HG03139 (cell line): ENCODE measurements around the gene KIAA0753.

Source experiments
- ATAC-seq: cut with Tn5 transposase; IDR thresholded peaks from one replicate; pipeline ENCODE4 v1.9.1; 2021; ENCODE audit not compliant: unreplicated experiment

KIAA0753 gene

DNA sequence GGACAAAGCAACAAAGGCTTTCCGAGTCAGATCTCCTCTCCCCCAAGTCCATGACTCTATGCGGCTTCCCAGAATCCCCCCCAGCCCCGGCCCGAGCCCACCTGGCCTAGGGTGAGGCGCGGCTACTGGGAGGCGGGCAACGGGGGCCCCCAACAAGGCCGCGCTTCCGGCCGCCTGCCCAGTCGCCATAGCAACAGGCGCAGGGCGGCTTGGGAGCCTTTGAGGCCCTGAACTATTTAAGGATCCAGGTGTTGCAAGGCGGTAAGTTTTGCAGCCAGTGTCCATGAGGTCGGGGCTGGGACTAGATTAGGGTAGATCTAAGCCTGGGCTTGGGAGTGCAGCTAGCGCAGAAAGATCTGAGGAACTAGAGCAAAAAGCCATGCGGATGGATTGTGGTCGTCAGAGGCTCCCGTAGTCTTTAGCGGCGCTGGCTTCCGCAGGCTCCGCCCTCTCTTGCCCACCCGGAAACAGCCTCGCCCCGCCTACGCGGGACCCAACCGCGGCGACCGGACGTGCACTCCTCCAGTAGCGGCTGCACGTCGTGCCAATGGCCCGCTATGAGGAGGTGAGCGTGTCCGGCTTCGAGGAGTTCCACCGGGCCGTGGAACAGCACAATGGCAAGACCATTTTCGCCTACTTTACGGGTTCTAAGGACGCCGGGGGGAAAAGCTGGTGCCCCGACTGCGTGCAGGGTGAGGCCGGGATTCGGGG is at the start of gene KIAA0753, which contains the start of gene TXNDC17:
Gene KIAA0753, minus strand, starts transcription at position 176 of the 711 bp plus-strand sequence. CDS start 5,608 bp downstream, outside the sequence.
Gene TXNDC17, plus strand, starts transcription at position 525 of the 711 bp plus-strand sequence. Its CDS starts 23 bp downstream, at position 548.
- ATAC-seq: peak; percentile 66

DNA sequence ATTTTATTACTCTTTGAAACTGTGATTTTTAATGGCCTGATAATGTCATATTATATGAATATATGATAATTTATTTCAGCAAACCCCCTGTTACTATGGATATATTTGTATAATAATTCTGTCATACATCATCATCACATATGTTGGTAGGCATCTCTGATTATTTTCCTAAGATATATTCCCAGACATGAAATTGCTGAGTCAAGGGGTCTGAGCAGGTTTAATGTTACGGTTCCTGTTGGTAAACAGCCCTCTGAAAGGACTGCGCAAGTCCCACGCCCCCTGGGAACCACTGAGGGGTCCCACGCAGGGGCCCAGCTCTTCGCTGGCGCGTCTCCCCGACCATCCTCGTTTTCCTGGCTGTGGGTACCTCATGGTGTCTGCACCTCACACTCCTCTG is 48.4 kb upstream of the KIAA0753 start:
- no peak for ATAC-seq

DNA sequence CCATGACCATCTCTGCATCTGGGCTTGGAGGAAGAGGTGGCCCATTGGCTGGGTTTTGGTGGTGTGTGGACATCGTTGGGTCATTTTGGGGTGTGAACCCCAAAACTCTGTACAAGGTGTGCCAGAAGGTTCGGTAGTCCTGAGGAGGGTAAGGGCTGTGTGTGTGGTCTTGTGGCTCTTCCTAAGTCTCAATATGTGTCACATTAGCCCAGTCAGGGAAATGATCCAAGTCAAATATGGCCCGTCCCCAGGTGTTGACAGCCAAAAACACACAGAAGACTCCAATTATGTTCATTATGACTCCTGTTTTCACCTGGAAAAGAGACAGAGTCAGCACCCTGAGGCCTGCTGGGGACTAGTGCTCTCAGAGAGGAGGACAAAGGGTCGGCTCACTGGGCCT is 45.5 kb upstream of the KIAA0753 start:
- ATAC-seq: no peak

DNA sequence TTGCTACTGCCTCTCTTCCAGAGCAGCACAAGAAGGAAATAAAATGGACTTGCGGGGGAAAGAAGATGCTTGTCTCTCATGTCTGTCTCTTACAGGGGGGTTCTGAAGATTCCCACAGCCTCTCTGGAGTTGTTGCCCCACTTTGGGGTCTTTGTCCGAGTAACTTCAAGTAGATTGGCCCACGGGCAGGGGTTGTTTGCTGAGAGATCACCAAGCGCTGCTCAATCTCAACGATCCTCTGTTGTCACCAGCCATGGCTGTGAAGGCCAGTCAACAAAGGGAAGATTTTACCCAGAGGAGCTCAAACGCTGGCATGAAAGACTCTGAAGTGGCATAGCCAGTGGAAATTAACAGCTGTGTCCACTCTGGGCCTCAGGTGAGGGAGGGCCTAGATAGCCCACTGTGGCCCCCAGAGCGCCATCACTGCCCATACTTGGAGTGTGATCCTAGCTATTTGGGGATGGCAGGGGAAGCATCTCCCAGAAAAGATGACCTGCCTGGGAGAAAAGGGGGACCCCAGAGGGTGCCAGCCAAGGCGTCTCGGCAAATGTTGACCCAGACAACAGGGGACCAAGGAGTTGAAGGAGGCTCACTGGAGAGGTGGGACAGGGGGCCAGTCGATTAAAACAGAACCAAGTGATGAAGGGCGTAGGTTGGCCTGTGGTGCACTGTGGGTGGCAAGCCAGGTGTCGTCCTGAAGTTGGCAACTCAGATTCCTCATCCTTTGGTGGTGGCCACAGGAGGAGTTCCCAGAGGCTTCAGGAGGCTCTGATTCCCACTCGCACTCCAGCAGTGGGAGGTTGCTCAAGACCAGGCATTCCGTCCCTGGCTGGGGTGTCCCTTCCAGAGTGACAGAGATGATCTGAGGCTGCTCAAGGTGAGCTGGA is 44.6 kb upstream of the KIAA0753 start:
- ATAC-seq: no peak

DNA sequence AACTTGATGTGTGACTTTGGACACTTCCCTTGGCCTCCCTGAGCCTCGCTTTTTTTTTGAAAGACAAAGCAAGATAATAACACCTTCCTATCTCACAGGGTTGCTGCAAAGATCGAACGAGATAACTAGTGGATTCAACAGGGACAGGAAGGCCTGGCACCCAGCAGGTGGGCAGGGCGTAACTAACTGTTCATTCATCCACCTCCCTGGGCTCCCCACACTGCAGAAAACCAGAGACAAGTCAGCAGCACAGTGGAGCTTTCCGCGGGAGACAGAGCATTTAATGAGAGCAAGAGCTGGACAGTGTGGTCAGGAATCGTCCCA is 43.9 kb upstream of the KIAA0753 start:
- no peak for ATAC-seq

DNA sequence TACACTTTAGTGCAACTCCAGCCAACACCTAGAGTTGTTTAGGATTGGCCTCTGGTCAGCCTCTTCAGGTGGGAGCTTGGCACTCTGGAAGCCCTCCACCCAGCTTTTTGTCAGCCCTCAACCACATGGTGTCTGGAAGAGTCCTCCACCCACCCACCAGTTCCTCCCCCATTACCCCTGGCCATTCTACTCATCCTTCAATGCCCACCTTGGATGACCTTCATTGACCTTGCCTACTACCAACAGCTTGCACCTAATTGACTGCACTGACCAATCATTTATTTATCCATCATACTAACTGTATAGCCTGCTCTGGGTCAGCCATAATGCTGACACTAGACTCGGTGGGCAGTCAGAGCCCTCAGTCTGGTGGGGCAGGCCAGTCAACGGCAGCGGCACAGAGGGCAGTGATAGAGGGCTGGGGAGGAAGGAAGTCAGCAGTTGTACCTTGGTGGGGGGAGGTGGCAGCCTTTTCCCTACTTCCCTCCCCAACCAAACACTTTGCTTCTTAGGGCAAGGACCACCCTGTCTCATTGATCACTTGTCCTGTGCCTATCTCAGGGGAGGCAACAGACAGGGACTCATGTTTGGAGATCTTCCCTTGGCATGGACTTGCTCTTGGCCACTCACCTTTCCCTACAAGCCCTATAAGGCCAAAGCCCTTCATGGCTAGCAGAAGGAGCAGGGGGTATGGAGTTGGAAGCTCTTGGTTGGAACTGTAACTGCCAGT is 43.4 kb upstream of the KIAA0753 start:
- ATAC-seq: no peak

DNA sequence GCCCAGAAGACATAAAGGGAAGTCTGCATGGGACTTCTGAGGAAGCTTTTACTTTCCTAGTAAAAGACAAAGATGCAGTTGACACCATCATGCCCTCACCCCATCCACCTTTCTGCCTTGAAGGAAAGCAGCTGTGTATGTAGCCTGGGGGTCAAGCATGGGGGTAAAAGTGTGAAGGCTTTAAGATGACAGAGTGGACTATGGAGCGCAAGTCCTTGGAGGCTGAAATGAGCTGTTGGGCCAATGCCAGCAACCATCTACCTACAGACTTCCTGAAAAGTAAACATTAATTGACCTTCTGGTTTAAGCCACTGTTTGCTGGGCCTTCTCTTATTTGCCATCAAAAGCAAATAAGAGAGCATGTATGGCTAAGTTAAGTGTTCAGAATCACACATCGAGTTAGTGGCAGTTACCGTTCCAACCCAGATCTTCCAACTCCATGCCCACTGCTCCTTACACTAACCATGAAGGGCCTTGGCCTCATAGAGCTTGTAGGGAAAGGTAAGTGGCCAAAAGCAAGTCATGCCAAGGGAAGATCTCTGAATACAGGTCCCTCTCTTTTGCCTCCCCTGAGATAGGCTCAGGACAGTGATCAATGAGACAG is 42.7 kb upstream of the KIAA0753 start:
- ATAC-seq: no peak

DNA sequence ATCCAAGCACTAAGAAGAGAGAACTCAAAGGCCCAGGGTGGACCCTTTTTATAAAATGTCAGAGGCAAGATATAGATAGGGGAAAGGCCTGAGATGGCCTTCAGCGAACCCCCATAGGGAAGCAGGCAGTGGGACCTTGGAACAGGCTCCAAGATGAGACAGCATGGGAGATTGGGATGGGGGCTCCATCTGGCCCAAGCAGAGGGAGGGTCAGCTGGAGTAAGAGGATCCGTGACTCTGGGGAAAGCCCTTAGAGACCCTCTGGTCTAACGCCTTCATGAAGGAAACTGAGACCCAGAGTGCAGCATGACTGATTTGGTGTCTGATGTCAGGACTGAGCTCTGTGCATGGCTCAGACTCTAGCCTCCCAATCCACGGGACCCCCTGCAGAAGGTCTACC is 41.8 kb upstream of the KIAA0753 start:
- no peak for ATAC-seq

DNA sequence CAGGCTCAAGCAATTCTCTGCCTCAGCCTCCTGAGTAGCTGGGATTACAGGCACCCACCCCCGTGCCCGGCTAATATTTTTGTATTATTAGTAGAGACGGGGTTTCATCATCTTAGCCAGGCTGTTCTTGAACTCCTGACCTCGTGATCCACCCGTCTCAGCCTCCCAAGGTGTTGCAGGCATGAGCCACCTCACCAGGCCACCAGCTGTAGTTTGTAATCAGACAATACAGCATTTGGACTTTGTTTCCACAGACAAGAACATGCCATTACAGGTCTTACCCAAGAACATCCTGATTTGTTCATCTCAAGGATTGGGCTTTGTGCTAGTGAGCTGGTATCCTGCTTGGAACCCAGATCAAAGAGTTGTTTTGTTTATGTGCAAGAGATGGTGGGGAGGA is 41.2 kb upstream of the KIAA0753 start:
- ATAC-seq: no peak

DNA sequence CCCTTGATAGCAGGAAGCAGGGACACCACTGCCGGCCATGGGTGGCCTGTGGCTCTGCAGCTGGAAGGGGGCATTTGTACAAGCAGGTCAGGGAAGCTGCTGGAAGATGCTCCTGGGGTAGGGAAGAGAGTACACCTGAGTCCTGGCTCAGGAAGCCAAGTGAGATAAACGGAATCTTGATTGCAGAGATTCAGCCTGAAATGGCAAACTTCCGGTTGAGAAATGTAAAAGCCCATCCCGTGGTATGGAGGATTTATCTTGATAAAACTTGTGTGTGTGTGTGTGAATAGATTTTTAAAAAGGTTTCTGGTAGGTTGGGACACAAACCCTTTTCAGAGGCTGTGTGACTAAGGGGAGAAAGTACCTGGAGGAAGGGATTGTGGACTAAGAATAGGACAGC is 40.7 kb upstream of the KIAA0753 start:
- ATAC-seq: no peak

DNA sequence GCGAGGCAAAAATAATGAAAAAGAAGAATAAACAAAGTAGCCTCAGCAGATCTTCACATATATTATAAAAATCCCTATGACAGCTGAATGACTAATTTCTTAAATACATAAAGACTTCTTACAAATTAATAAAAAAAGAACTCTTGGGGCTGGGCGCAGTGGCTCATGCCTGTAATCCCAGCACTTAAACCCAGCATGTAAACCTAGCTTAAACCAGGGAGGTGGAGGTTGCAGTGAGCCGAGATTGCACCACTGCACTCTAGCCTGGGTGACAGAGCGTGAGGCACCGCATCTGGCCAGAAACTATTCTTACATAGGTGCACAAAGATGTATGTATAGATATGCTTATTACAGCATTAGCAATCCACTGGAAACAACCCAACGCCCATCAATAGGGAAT is 38.7 kb upstream of the KIAA0753 start:
- no peak for ATAC-seq

DNA sequence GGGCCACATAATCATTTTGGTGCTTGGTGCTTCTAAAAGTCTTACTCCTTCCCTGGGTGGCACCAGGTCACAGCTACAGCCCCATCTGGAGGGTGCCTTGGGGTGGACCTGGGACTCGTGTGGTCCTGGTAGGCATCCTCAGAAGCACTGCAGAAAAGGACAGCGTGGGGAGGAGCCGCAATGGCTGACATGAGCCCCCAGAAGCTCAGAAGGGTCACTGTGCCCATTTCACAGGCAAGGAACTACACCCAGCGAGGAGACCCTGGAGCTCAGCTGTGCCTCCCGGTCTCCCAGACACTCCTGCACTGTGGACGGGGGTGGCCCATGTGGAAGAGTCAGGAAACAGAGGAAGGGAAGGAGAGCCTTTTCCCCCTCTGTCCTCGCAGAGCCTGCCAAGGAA is 37.4 kb upstream of the KIAA0753 start:
- no peak for ATAC-seq

DNA sequence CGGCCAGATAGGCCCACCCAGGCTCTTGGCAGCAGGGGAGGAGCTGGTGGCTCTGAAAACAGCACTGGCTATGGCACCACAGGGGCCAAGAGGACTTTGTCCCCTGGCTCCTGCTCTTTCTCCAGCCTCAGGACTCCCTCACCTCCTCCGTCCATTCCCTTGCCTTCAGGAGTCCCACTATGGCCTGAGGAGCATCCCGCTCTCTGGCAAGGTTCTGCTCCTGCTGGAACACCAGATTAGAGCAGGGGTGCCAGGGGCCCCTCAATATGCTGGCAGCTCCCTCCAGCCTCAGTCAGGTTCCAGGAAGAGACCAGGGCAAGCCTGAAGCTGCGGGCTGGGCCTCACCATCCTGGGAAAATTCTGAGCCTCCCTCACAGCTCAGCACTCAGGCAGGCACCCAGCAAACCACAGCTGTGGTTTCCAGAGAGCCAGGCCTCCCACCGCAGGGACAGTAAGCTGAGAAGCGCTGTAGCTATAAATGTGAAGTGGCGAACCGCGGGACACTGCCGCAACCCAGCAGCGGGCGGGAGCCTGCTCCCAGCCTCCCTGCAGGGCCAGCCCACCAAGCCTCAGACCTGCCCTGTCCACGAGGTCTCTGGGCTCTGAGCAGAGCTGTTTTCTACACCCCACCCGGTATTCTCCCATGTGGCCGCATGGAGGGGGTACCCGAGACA is 36.8 kb upstream of the KIAA0753 start:
- no peak for ATAC-seq

DNA sequence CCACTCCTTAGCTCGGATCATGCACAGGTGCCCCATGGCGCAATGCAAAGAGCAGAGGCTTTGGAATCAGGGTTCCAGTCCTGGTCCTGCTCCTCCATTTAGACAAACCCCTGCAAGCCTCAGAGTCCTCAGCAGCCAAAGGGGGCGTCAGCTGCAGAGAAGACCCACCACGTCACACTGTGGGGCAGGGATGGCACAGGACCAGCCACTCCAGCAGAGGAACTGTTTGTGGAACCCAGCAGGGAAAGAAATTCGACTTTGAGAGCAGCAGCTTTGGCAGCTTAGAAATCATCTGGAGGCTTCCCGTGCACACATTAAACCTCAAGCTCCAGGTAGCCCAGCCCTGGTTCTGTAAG is 36.3 kb upstream of the KIAA0753 start:
- no peak for ATAC-seq

DNA sequence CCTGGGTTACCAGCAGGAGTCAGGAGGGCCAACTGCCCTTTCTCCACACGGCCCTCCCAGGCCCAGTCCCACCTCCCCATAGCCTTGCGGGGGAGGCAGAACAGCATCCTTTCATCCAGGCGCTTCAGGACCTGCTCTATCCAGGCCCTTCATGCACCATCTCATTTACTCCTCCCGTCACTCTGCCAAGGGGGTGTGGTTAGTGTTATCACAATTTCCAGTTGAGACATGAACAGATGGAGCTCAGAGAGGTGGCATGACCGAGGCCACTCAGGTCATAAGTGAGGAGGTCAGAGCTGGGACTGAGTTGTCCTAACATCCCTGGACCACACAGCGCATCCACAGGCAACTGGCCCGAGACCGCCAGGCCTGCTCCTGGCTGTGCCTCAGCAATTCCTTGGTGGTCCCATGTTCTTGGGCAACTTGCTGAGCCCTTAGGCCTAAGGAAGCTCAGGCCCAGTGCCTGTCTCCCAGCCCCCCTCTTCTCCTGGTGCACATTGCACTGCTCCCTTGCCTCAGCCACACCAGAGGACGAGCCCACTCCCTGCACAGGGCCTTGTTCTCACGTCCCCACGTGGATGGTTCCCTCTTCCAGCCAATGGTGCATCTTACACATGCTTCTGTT is 34.8 kb upstream of the KIAA0753 start:
- ATAC-seq: no peak

DNA sequence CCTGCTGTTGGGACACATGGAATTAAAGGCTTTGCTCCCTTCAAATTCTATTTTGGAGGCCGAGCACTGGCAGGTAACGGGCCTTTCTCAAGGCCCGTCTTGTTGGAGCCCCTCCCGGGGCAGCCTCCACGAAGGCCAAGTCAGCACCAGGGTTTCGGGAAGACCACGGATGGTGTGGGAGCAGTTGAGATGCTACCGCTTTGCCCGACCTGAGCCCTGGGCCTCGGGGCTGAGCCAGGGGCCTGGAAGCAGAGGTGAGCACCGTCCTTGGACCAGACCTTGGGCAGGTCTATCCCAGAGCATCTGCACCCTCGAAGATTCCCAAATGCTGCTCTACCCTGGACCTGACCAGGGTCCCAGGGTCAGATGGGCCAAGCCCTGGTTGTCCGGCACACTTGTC is 34.1 kb upstream of the KIAA0753 start:
- no peak for ATAC-seq

DNA sequence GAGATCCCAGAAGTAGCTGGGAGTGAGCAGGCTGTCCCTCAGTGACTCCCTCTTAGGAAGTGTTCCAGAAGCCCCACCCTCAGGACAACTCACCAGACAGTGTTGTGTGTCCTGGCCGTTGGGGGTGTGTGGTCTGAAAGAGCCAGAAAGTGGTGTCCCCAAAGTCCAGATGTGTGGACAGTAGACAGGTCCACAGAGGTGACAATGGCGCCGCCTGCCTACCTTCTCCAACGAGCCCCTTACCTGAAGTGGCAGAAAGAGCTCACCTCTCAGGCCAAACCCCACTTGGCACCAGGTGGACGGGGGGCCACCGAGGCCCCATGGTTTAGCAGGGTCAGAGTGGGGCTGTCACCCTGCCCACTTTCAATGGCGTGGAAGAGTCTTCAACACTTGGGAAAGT is 30.9 kb upstream of the KIAA0753 start:
- no peak for ATAC-seq

DNA sequence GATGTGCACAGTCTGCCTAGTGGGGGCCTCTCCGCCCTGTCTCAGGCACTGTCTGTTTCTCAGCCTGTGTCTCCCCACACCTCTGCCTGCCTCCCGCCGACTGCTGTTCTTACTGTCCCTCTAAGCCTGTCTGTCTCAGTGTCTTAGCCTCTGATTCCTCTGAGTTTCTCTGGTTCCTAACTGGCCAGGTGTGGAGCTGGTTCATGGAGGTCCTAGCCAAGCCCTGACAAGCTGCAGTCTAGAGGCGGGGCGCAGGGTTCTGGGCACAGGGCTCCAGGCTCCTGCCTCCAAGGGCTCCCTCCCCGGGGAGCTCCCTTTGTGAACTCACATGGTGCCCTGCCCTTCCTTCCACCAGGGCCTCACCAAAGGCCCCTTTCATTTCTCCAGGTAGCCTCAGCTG is 30.5 kb upstream of the KIAA0753 start:
- no peak for ATAC-seq

DNA sequence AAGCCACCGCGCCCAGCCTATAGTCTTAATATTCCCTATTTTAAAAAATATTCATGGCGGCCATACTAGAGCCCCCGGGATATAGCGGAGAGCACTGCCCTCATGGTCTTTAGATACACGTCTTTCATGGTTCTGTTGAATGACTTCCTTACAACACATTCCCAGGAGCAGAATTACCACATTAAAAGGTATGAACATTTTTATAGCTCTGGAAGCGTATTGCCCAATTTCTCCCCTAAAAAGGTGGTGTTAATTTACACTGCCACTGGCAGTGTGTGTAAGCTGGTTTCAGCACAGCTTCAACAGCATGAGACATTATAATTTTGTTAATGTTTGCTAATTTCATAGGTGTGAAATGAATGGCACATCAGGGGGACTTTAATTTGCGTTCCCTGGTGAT is 30.1 kb upstream of the KIAA0753 start:
- no peak for ATAC-seq

DNA sequence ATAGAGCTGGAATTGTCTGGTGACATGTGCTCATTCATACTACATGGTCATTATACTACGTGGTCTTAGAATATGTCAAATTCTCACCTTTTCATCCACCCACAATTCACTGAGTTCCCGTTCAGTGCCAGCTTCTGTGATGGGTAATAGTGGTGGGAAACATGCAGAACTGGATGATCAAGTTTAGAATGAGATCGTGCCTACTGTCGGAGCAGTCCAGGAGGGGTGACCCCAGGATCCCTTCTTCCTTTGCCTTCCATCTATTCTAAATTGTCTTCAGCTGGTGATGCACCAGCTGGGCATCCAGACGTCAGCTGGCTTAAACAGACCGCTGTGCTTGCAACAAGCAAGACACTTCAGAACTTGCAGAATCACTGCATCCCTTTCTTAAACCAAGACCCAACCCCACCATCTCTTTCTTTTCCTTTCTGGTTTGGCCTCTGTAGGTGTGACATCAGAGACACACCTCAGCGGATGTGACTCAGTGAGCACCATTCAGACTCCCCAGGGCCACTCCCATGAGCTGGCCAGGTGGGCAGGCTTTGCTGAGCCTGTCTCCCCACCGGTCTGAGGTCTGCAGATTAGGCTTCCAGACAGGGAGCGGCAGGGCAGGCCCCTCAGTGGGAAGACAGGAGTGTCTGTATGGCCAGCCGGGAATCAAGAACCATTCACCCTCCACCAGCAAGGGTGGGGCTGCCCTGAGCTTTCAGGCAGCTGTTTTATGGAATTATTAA is 29.1 kb upstream of the KIAA0753 start:
- ATAC-seq: no peak
